Activated CD4-positive, alpha-beta T cell treated with anti-CD3 and anti-CD28 coated beads, Interleukin-2, amount 50 U/mL, for 4 hours (primary cell): Measurements from ENCODE around the gene CCDC70.

Source experiments
- DNase-seq, 2 experiments: peaks; one replicate each; pipeline ENCODE4 v3.0.0-alpha.2; 2020

CCDC70 gene

GRCh38 chr13:51912091-51912490 is 50.3 kb downstream of the CCDC70 start:
- DNase-seq, result no peak

- no peak for DNase-seq
Observed at GRCh38 chr13:51912511-51913225, 50.9 kb downstream of the CCDC70 start.

- no peak for DNase-seq
Observed at GRCh38 chr13:51913421-51914136, 51.8 kb downstream of the CCDC70 start.

GRCh38 chr13:51914137-51914493 is 52.3 kb downstream of the CCDC70 start:
- DNase-seq, result no peak
